K562 (cell line): ENCODE data around the gene ATIC.

ENCODE experiments used
- ARNT ChIP-seq, 2 experiments: fragments of 450-650 bp; IDR thresholded peaks; 2 replicates each; pipeline ENCODE4 v1.6.1; 2016; ENCODE audit warnings: mild to moderate bottlenecking in 1 of 2
- E4F1 ChIP-seq: fragments of 250-450 bp; sonication (Bioruptor Pico); IDR thresholded peaks from 2 replicates; pipeline ENCODE4 v1.5.0; 2021; ENCODE audit warnings: mild to moderate bottlenecking, borderline replicate concordance
- FOS ChIP-seq: IDR thresholded peaks from 3 replicates; pipeline ENCODE4 v1.6.1; 2011; ENCODE audit not compliant: insufficient read length; ENCODE audit errors: extremely low read depth
- KHSRP ChIP-seq: fragments of 450-650 bp; IDR thresholded peaks from 2 replicates; pipeline ENCODE4 v1.6.1; 2017
- MLX ChIP-seq, 2 experiments: fragments of 450-650 bp in 1 of 2; sonication (generic) in 1 of 2; formaldehyde crosslinking; conservative IDR thresholded peaks; 2 replicates each; pipeline versions ENCODE4 v1.4.0 to v1.8.1; 2020 to 2022; ENCODE audit warnings: mild to moderate bottlenecking in 1 of 2, missing genetic modification reagents in 1 of 2
- NCOA4 ChIP-seq: fragments of 450-650 bp; IDR thresholded peaks from 2 replicates; pipeline ENCODE4 v1.6.1; 2018; ENCODE audit warnings: mild to moderate bottlenecking; ENCODE audit not compliant: partially characterized antibody
- NFXL1 ChIP-seq: fragments of 450-650 bp; formaldehyde crosslinking; IDR thresholded peaks from 2 replicates; pipeline ENCODE4 v1.4.0; 2021; ENCODE audit warnings: mild to moderate bottlenecking
- POLR2AphosphoS2 ChIP-seq: IDR thresholded peaks from 2 replicates; pipeline ENCODE4 v1.6.1; 2012; ENCODE audit warnings: low read length, improper control_type of control experiment
- POLR2AphosphoS5 ChIP-seq: IDR thresholded peaks from 2 replicates; pipeline ENCODE4 v1.6.1; 2011; ENCODE audit warnings: mild to moderate bottlenecking, low read depth, low read length, moderate library complexity; ENCODE audit not compliant: control insufficient read depth, insufficient read depth
- REST ChIP-seq, 2 experiments: fragments of 450-650 bp; formaldehyde crosslinking in 1 of 2; IDR thresholded peaks; 2 replicates each; pipeline versions ENCODE4 v1.4.0 to v1.6.1; 2014 to 2020; ENCODE audit warnings: mild to moderate bottlenecking in 2 of 2, borderline replicate concordance in 1 of 2, low read depth in 1 of 2
- SIN3B ChIP-seq: fragments of 450-650 bp; IDR thresholded peaks from 2 replicates; pipeline ENCODE4 v1.6.1; 2017; ENCODE audit warnings: low read depth, mild to moderate bottlenecking, moderate library complexity
- ZNF212 ChIP-seq: fragments of 450-650 bp; formaldehyde crosslinking; IDR thresholded peaks from 2 replicates; pipeline ENCODE4 v1.4.0; 2020; ENCODE audit warnings: mild to moderate bottlenecking

- no peak for TF ChIP-seq REST (IDR thresholded peaks at IDR 0.05; ENCODE audit: borderline replicate concordance)
- TF ChIP-seq REST (CRISPR knock-in tag; IDR thresholded peaks at IDR 0.05; ENCODE audit: low read depth), result no peak
- TF ChIP-seq ZNF212 (CRISPR knock-in tag), result no peak
- no peak for TF ChIP-seq FOS
- TF ChIP-seq KHSRP, result no peak
- no peak for TF ChIP-seq MLX (CRISPR knock-in tag; conservative IDR thresholded peaks at IDR 0.05)
- no peak for TF ChIP-seq E4F1 (CRISPR knock-in tag)
- no peak for TF ChIP-seq POLR2AphosphoS2
- TF ChIP-seq NCOA4, result no peak
- no peak for TF ChIP-seq ARNT (IDR thresholded peaks at IDR 0.05)
- no peak for TF ChIP-seq SIN3B
- no peak for TF ChIP-seq POLR2AphosphoS5
- TF ChIP-seq NFXL1 (CRISPR knock-in tag), result no peak
Observed at GRCh38 chr2:215392164-215392563, 80.3 kb downstream of the ATIC start.
